BLaER1 (cell line): ENCODE results near the gene ZSCAN9.

Source experiments
- H3K27ac ChIP-seq: shearing (Covaris generic); formaldehyde crosslinking; 2 replicates; pipeline ENCODE4 v1.8.1; 2022
- H3K27me3 ChIP-seq: shearing (Covaris generic); formaldehyde crosslinking; 2 replicates; pipeline ENCODE4 v1.8.1; 2022
- H3K36me3 ChIP-seq: shearing (Covaris generic); formaldehyde crosslinking; 2 replicates; pipeline ENCODE4 v1.8.1; 2022
- H3K4me1 ChIP-seq: shearing (Covaris generic); formaldehyde crosslinking; 2 replicates; pipeline ENCODE4 v1.8.1; 2022
- H3K4me2 ChIP-seq: shearing (Covaris generic); formaldehyde crosslinking; 2 replicates; pipeline ENCODE4 v1.8.1; 2022
- H3K4me3 ChIP-seq: shearing (Covaris generic); formaldehyde crosslinking; 2 replicates; pipeline ENCODE4 v1.8.1; 2022
- H3K9ac ChIP-seq: shearing (Covaris generic); formaldehyde crosslinking; 2 replicates; pipeline ENCODE4 v1.8.1; 2022
- H3K9me3 ChIP-seq: shearing (Covaris generic); formaldehyde crosslinking; 2 replicates; pipeline ENCODE4 v1.8.1; 2022
- H4K20me1 ChIP-seq: shearing (Covaris generic); formaldehyde crosslinking; 2 replicates; pipeline ENCODE4 v1.8.1; 2022
- Cebpa-rat ChIP-seq: shearing (Covaris generic); IDR thresholded peaks from 2 replicates; pipeline ENCODE4 v1.8.1; 2022

Gene ZSCAN9

GRCh38 chr6:28225056-28225834 lies at the start of gene ZSCAN9:
TSS of gene ZSCAN9 (plus strand) at chr6:28225275. CDS start at chr6:28227085, 1,810 bp downstream.
- H3K36me3 ChIP-seq, result peaks cover 33% of the 10 kb centered on the region
- H3K4me1 ChIP-seq, result peaks cover 5% of the 10 kb centered on the region; the same call in 1 of the 2 replicates
- peak within 1 kb of the TSS; percentile 56 for H3K27ac ChIP-seq
- peaks cover 40% of the 10 kb centered on the region for H3K27me3 ChIP-seq
- peak within 1 kb of the TSS; percentile 71 for H3K9ac ChIP-seq
- peak within 1 kb of the TSS; percentile 71 for H3K4me3 ChIP-seq
- H3K4me2 ChIP-seq, result peak within 1 kb of the TSS; percentile 69
- TF ChIP-seq Cebpa-rat, result no peak
- no peaks in the 10 kb centered on the region for H4K20me1 ChIP-seq
- H3K9me3 ChIP-seq, result peaks cover 13% of the 10 kb centered on the region; the same call in 1 of the 2 replicates

- Histone ChIP-seq H3K9me3 (peaks cover 15% of the 10 kb centered on the region; the same call in 1 of the 2 replicates), H3K27ac (no peak overlapping the region), H3K4me3 (no peak overlapping the region), H4K20me1 (no peaks in the 10 kb centered on the region), H3K4me2 (no peak overlapping the region), H3K4me1 (no peaks in the 10 kb centered on the region), H3K27me3 (no peaks in the 10 kb centered on the region), H3K36me3 (no peaks in the 10 kb centered on the region; the same call in 1 of the 2 replicates), H3K9ac (no peak overlapping the region)
- TF ChIP-seq Cebpa-rat, result no peak
These were observed 48.7 kb upstream of the ZSCAN9 start for GRCh38 chr6:28176373-28176772.

GRCh38 chr6:28182255-28182654 lies 42.8 kb upstream of the ZSCAN9 start:
- Histone ChIP-seq H3K4me3 (no peak overlapping the region), H3K9ac (no peak overlapping the region), H3K4me2 (no peak overlapping the region), H4K20me1 (no peaks in the 10 kb centered on the region), H3K27ac (no peak overlapping the region), H3K36me3 (no peaks in the 10 kb centered on the region), H3K9me3 (peaks cover 32% of the 10 kb centered on the region), H3K4me1 (no peaks in the 10 kb centered on the region), H3K27me3 (no peaks in the 10 kb centered on the region)
- no peak for TF ChIP-seq Cebpa-rat

GRCh38 chr6:28188111-28188979 lies 36.7 kb upstream of the ZSCAN9 start:
- H3K9ac ChIP-seq, result no peak overlapping the region
- no peak overlapping the region for H3K4me2 ChIP-seq

GRCh38 chr6:28200020-28200419 lies 25.1 kb upstream of the ZSCAN9 start:
- Histone ChIP-seq H3K36me3 (no peaks in the 10 kb centered on the region), H3K4me1 (peaks cover 5% of the 10 kb centered on the region), H3K9ac (no peak overlapping the region), H4K20me1 (no peaks in the 10 kb centered on the region), H3K9me3 (peaks cover 37% of the 10 kb centered on the region), H3K4me2 (no peak overlapping the region), H3K27ac (no peak overlapping the region), H3K27me3 (no peaks in the 10 kb centered on the region), H3K4me3 (no peak overlapping the region)
- no peak for TF ChIP-seq Cebpa-rat

More at GRCh38 chr6:28188111-28188979, 36.7 kb upstream of the ZSCAN9 start:
- Histone ChIP-seq H3K4me1 (no peaks in the 10 kb centered on the region), H3K27ac (no peak overlapping the region), H3K36me3 (no peaks in the 10 kb centered on the region), H3K9me3 (peaks cover 84% of the 10 kb centered on the region), H4K20me1 (no peaks in the 10 kb centered on the region), H3K4me3 (peak overlapping the region; percentile 13; the same call in 1 of the 2 replicates), H3K27me3 (no peaks in the 10 kb centered on the region)
- TF ChIP-seq Cebpa-rat, result no peak

- Histone ChIP-seq H3K27me3 (peaks cover 12% of the 10 kb centered on the region), H3K9me3 (peaks cover 24% of the 10 kb centered on the region), H3K4me2 (no peak overlapping the region), H3K4me3 (no peak overlapping the region), H3K9ac (no peak overlapping the region), H3K4me1 (peaks cover 5% of the 10 kb centered on the region), H4K20me1 (no peaks in the 10 kb centered on the region), H3K27ac (no peak overlapping the region), H3K36me3 (no peaks in the 10 kb centered on the region)
- TF ChIP-seq Cebpa-rat, result no peak
These were observed 21.9 kb upstream of the ZSCAN9 start for GRCh38 chr6:28203201-28203600.

GRCh38 chr6:28205879-28206278 lies 19.2 kb upstream of the ZSCAN9 start:
- no peaks in the 10 kb centered on the region for H3K36me3 ChIP-seq
- H3K4me1 ChIP-seq, result peaks cover 5% of the 10 kb centered on the region
- peaks cover 23% of the 10 kb centered on the region for H3K27me3 ChIP-seq
- no peak overlapping the region for H3K27ac ChIP-seq
- no peak overlapping the region for H3K4me3 ChIP-seq
- no peak overlapping the region for H3K9ac ChIP-seq
- peaks cover 16% of the 10 kb centered on the region for H3K9me3 ChIP-seq
- H3K4me2 ChIP-seq, result no peak overlapping the region
- H4K20me1 ChIP-seq, result no peaks in the 10 kb centered on the region
- no peak for TF ChIP-seq Cebpa-rat

GRCh38 chr6:28206527-28206926 lies 18.5 kb upstream of the ZSCAN9 start:
- Histone ChIP-seq H3K27me3 (peaks cover 30% of the 10 kb centered on the region), H3K4me3 (no peak overlapping the region)

GRCh38 chr6:28206928-28207509 lies 18.1 kb upstream of the ZSCAN9 start:
- no peaks in the 10 kb centered on the region for H4K20me1 ChIP-seq
- H3K36me3 ChIP-seq, result no peaks in the 10 kb centered on the region
- H3K9me3 ChIP-seq, result peaks cover 25% of the 10 kb centered on the region
- H3K27ac ChIP-seq, result no peak overlapping the region
- H3K4me2 ChIP-seq, result no peak overlapping the region
- peaks cover 5% of the 10 kb centered on the region for H3K4me1 ChIP-seq
- H3K4me3 ChIP-seq, result no peak overlapping the region
- no peak overlapping the region for H3K9ac ChIP-seq
- no peak for TF ChIP-seq Cebpa-rat
- H3K27me3 ChIP-seq, result peaks cover 35% of the 10 kb centered on the region

More at GRCh38 chr6:28206527-28206926, 18.5 kb upstream of the ZSCAN9 start:
- peaks cover 21% of the 10 kb centered on the region for H3K9me3 ChIP-seq
- TF ChIP-seq Cebpa-rat, result no peak
- no peaks in the 10 kb centered on the region for H4K20me1 ChIP-seq
- no peak overlapping the region for H3K4me2 ChIP-seq
- H3K4me1 ChIP-seq, result peaks cover 5% of the 10 kb centered on the region
- no peak overlapping the region for H3K9ac ChIP-seq
- H3K36me3 ChIP-seq, result no peaks in the 10 kb centered on the region
- H3K27ac ChIP-seq, result no peak overlapping the region
